Stimulated activated CD4-positive, alpha-beta T cell treated with anti-CD3 and anti-CD28 coated beads, TNF-alpha, amount 100 ng/mL, for 24 hours (primary cell): ENCODE measurements around the gene HAPSTR1.
A peak's percentile ranks its signal among the peaks of the same experiment; 100 is the strongest.

ENCODE experiments used
- DNase-seq, 3 experiments: peaks; one replicate each; pipeline ENCODE4 v3.0.0-alpha.2; 2020; ENCODE audit warnings: low read depth in 3 of 3

The HAPSTR1 gene

GRCh38 chr16:9123401-9123800 is 32.0 kb downstream of the HAPSTR1 start:
- no peak for DNase-seq

- DNase-seq = no peak
These were observed 32.4 kb downstream of the HAPSTR1 start for GRCh38 chr16:9123871-9124270.

GRCh38 chr16:9124444-9124843 is 33.0 kb downstream of the HAPSTR1 start:
- no peak for DNase-seq

GRCh38 chr16:9124908-9125584 is 33.6 kb downstream of the HAPSTR1 start:
- DNase-seq = no peak

- no peak for DNase-seq
These were observed 34.4 kb downstream of the HAPSTR1 start for GRCh38 chr16:9125658-9126505.

- DNase-seq = no peak
These were observed 35.2 kb downstream of the HAPSTR1 start for GRCh38 chr16:9126609-9127008.

GRCh38 chr16:9128346-9129342 is 37.2 kb downstream of the HAPSTR1 start:
- no peak for DNase-seq

GRCh38 chr16:9134306-9134705 is 42.9 kb downstream of the HAPSTR1 start:
- DNase-seq = no peak

- peak; percentile 25 to 58 (median 38) for DNase-seq
These were observed 43.3 kb downstream of the HAPSTR1 start for GRCh38 chr16:9134739-9135138.

- no peak for DNase-seq
These were observed 44.4 kb downstream of the HAPSTR1 start for GRCh38 chr16:9135797-9136196.

GRCh38 chr16:9136596-9136995 is 45.2 kb downstream of the HAPSTR1 start:
- DNase-seq = no peak

- no peak for DNase-seq
These were observed 46.7 kb downstream of the HAPSTR1 start for GRCh38 chr16:9138021-9138680.

GRCh38 chr16:9138731-9139501 is 47.5 kb downstream of the HAPSTR1 start:
- DNase-seq = peak; percentile 41 to 68 (median 45)

- DNase-seq = no peak
These were observed 48.5 kb downstream of the HAPSTR1 start for GRCh38 chr16:9139965-9140364.
